K562 (cell line): ENCODE results near the gene COL7A1. TPM values are rescaled to one million over a fixed set of nuclear protein-coding genes. Genes with fewer than 3 reads are reported as not detected.

Experiments used
- AFF4 ChIP-seq: sonication (generic); formaldehyde crosslinking; IDR thresholded peaks from 2 replicates; pipeline ENCODE4 v1.8.0; 2023; ENCODE audit warnings: mild to moderate bottlenecking, missing genetic modification reagents
- CTBP1 ChIP-seq: fragments of 450-650 bp; IDR thresholded peaks from 2 replicates; pipeline ENCODE4 v1.6.1; 2016; ENCODE audit warnings: borderline replicate concordance
- FOSL1 ChIP-seq: fragments of 200-800 bp; sonication (Bioruptor generic); conservative IDR thresholded peaks from 2 replicates; pipeline ENCODE4 v1.6.1; 2016; ENCODE audit warnings: missing genetic modification characterization, missing compliant biosample characterization
- HDAC1 ChIP-seq, 2 experiments: fragments of 450-650 bp; IDR thresholded peaks; 2 replicates each; pipeline ENCODE4 v1.6.1; 2016 to 2017; ENCODE audit warnings: inconsistent platforms in 1 of 2, mild to moderate bottlenecking in 1 of 2, moderate library complexity in 1 of 2
- HMGN3 ChIP-seq: IDR thresholded peaks from 2 replicates; pipeline ENCODE4 v1.6.1; 2011; ENCODE audit warnings: borderline replicate concordance, low read depth, mild to moderate bottlenecking, mixed read lengths, low read length; ENCODE audit not compliant: insufficient read length; ENCODE audit errors: extremely low read depth
- KDM5B ChIP-seq: fragments of 200-600 bp; sonication (generic); IDR thresholded peaks from 2 replicates; pipeline ENCODE4 v1.6.1; 2012; ENCODE audit warnings: low read depth, mild to moderate bottlenecking, moderate library complexity, low read length, control low read depth, inconsistent platforms; ENCODE audit not compliant: insufficient replicate concordance
- MITF ChIP-seq: IDR thresholded peaks from 2 replicates; pipeline ENCODE4 v1.6.1; 2014; ENCODE audit warnings: antibody characterized with exemption
- NRF1 ChIP-seq, 2 experiments: fragments of 450-650 bp; IDR thresholded peaks in 1 of 2; conservative IDR thresholded peaks in 1 of 2; 2 replicates each; pipeline ENCODE4 v1.6.1; 2014; ENCODE audit warnings: mild to moderate bottlenecking in 2 of 2
- POLR2A ChIP-seq: fragments of 450-650 bp; conservative IDR thresholded peaks from 2 replicates; pipeline ENCODE4 v1.6.1; 2016
- RBFOX2 ChIP-seq: fragments of 200-400 bp; formaldehyde crosslinking; IDR thresholded peaks from 2 replicates; pipeline ENCODE4 v1.6.1; 2017; ENCODE audit warnings: low read depth, mild to moderate bottlenecking, low read length, moderate library complexity
- TAF9B ChIP-seq: fragments of 450-650 bp; IDR thresholded peaks from 2 replicates; pipeline ENCODE4 v1.6.1; 2018; ENCODE audit warnings: mild to moderate bottlenecking; ENCODE audit not compliant: partially characterized antibody
- ZBTB33 ChIP-seq: sonication (generic); formaldehyde crosslinking; IDR thresholded peaks from 2 replicates; pipeline ENCODE4 v1.8.1; 2023; ENCODE audit warnings: mild to moderate bottlenecking, missing genetic modification reagents
- ZBTB7A ChIP-seq: IDR thresholded peaks from 2 replicates; pipeline ENCODE4 v1.6.1; 2011; ENCODE audit warnings: low read depth, mild to moderate bottlenecking, low read length, moderate library complexity, borderline replicate concordance; ENCODE audit not compliant: control insufficient read depth
- polyA plus RNA-seq, 8 experiments: library from polyadenylated mRNA; depleted of rRNA in 4 of 8; stranded (reverse) in 5 of 8; unstranded in 3 of 8; fragments of >200 nt; fragmentation: Nextera tagmentation in 2 of 8; fragmentation: Illumina TruSeq in 1 of 8; extraction: Ambion mirVana in 2 of 8; extraction: Trizol in 1 of 8; gene quantifications; 2 replicates each; pipeline versions ENCODE4 v1.2.1 to v1.2.3, GENCODE V29; 2011 to 2014; ENCODE audit warnings: inconsistent platforms in 1 of 8, missing spikeins in 1 of 8
- total RNA-seq, 7 experiments: library from RNA; depleted of rRNA in 6 of 7; stranded (reverse); fragments of >200 nt in 6 of 7; fragmentation: Illumina TruSeq in 2 of 7; extraction: Trizol in 2 of 7; gene quantifications; 2 replicates each; pipeline versions ENCODE4 v1.2.1 to v1.2.3, GENCODE V29; 2011 to 2021; ENCODE audit warnings: low replicate concordance in 1 of 7
- TF ChIP-seq, protein P1 (sequence below), 2 experiments: fragments of 450-650 bp in 1 of 2; sonication (generic) in 1 of 2; formaldehyde crosslinking in 1 of 2; IDR thresholded peaks in 1 of 2; conservative IDR thresholded peaks in 1 of 2; 2 replicates each; pipeline versions ENCODE4 v1.6.1 to v1.8.1; 2016 to 2023; ENCODE audit warnings: mild to moderate bottlenecking in 2 of 2, moderate library complexity in 2 of 2, inconsistent platforms in 1 of 2, missing genetic modification reagents in 1 of 2
- TF ChIP-seq, protein P2 (sequence below): fragments of 200-800 bp; sonication (Bioruptor generic); IDR thresholded peaks from 2 replicates; pipeline ENCODE4 v1.6.1; 2017; ENCODE audit warnings: missing genetic modification characterization, missing compliant biosample characterization

Gene COL7A1
- total and polyA plus RNA-seq, 9 of the 15 experiments (the other 6 are each of a cell fraction or from before 2014, with no cell fraction given): 0.09 to 0.66 (median 0.35) TPM; not detected in 3

GRCh38 chr3:48561045-48561736, 33.9 kb downstream of the COL7A1 start (continued):
- TF ChIP-seq AFF4 (no peak), ZBTB33 (peak; percentile 82; the same call in 1 of the 2 replicates), MITF (no peak), TAF9B (no peak), POLR2A (no peak), NRF1 (conservative IDR thresholded peaks at IDR 0.05 in 1 of 2, IDR thresholded peaks at IDR 0.05 in 1 of 2) (peak in 1 of 2 experiments; percentile 41; a peak in 2 of 4 replicates), HMGN3 (peak; percentile 22), ZBTB7A (peak; percentile 19; the same call in 1 of the 2 replicates), KDM5B (peak; percentile 48), FOSL1 (tag) (peak; percentile 65; the same call in 1 of the 2 replicates), HDAC1 (IDR thresholded peaks at IDR 0.05) (peak in 1 of 2 experiments; percentile 29; a peak in 1 of 4 replicates), CTBP1 (peak; percentile 29; the same call in 1 of the 2 replicates), RBFOX2 (0 out of 2 replicates have a peak, but pooled peaks have one; percentile 32)
- TF ChIP-seq, protein P1, sequence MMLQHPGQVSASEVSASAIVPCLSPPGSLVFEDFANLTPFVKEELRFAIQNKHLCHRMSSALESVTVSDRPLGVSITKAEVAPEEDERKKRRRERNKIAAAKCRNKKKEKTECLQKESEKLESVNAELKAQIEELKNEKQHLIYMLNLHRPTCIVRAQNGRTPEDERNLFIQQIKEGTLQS (IDR thresholded peaks at IDR 0.05): peak; percentile 68
- TF ChIP-seq, protein P1 (CRISPR knock-in tag; conservative IDR thresholded peaks at IDR 0.05): no peak
- TF ChIP-seq, protein P2, sequence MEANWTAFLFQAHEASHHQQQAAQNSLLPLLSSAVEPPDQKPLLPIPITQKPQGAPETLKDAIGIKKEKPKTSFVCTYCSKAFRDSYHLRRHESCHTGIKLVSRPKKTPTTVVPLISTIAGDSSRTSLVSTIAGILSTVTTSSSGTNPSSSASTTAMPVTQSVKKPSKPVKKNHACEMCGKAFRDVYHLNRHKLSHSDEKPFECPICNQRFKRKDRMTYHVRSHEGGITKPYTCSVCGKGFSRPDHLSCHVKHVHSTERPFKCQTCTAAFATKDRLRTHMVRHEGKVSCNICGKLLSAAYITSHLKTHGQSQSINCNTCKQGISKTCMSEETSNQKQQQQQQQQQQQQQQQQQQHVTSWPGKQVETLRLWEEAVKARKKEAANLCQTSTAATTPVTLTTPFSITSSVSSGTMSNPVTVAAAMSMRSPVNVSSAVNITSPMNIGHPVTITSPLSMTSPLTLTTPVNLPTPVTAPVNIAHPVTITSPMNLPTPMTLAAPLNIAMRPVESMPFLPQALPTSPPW (CRISPR knock-in tag): peak; percentile 68
